ENCODE measurements around the gene CD8A. TPM values are rescaled to one million over a fixed set of nuclear protein-coding genes. Genes with fewer than 3 reads are reported as not detected.

Gene CD8A
- total RNA-seq, 2 experiments from 2014 or later, result 433 TPM

GRCh38 chr2:86818114-86818801 is 27.5 kb upstream of the CD8A start:
- ChIA-PET CTCF (interaction anchor here (0.9 to 1.3 kb wide), 5 partner anchors 7 to 55 kb away, joined by 3 to 4 read pairs (median 3); no protein-coding TSS in a partner anchor), POLR2A (no interaction called here)

GRCh38 chr2:86815611-86816010 is 24.9 kb upstream of the CD8A start:
- CTCF ChIA-PET, result interaction anchor here (0.7 to 1.0 kb wide), 2 partner anchors 8 to 29 kb away, joined by 3 read pairs; no protein-coding TSS in a partner anchor
- POLR2A ChIA-PET, result interaction anchor here (0.7 kb wide), 1 partner anchor 29 kb away, joined by 3 read pairs; no protein-coding TSS in a partner anchor

- POLR2A ChIA-PET, result interaction anchor here (1.3 to 4.9 kb wide), 5 partner anchors 15 to 24 kb away, joined by 5 to 65 read pairs (median 44); partner anchors contain the start of gene CD8A
- CTCF ChIA-PET, result interaction anchor here (1.4 to 5.1 kb wide), 6 partner anchors 9 to 49 kb away, joined by 3 to 58 read pairs (median 26); partner anchors contain the start of gene CD8A
These were observed 18.9 kb upstream of the CD8A start for GRCh38 chr2:86809481-86810121.

GRCh38 chr2:86808315-86809161 is 17.8 kb upstream of the CD8A start:
- POLR2A ChIA-PET, result interaction anchor here (0.9 to 4.9 kb wide), 7 partner anchors 11 to 45 kb away, joined by 3 to 65 read pairs (median 12); partner anchors contain the start of gene CD8A
- CTCF ChIA-PET, result interaction anchor here (0.6 to 5.1 kb wide), 16 partner anchors 10 to 53 kb away, joined by 3 to 58 read pairs (median 6); partner anchors contain the start of genes CD8A and CD8B

- ChIA-PET POLR2A (interaction anchor here (1.0 to 4.9 kb wide), 8 partner anchors 10 to 44 kb away, joined by 3 to 65 read pairs (median 10); partner anchors contain the start of gene CD8A), CTCF (interaction anchor here (0.6 to 5.1 kb wide), 18 partner anchors 8 to 1805 kb away, joined by 3 to 58 read pairs (median 4); partner anchors contain the start of genes CD8A and CD8B)
These were observed 17.0 kb upstream of the CD8A start for GRCh38 chr2:86807468-86808275.

- ChIA-PET POLR2A (interaction anchor here (1.0 to 4.9 kb wide), 7 partner anchors 9 to 44 kb away, joined by 3 to 65 read pairs (median 12); partner anchors contain the start of gene CD8A), CTCF (interaction anchor here (0.6 to 5.1 kb wide), 13 partner anchors 9 to 1805 kb away, joined by 3 to 58 read pairs (median 7); partner anchors contain the start of genes CD8A and CD8B)
These were observed 16.4 kb upstream of the CD8A start for GRCh38 chr2:86807133-86807467.

- POLR2A ChIA-PET, result interaction anchor here (1.3 to 4.9 kb wide), 8 partner anchors 11 to 23 kb away, joined by 3 to 65 read pairs (median 12); partner anchors contain the start of gene CD8A
These were observed 15.5 kb upstream of the CD8A start for GRCh38 chr2:86806059-86806857.

GRCh38 chr2:86800856-86801567 is 10.3 kb upstream of the CD8A start:
- ChIA-PET POLR2A (no interaction called here), CTCF (no interaction called here)

More at GRCh38 chr2:86806059-86806857, 15.5 kb upstream of the CD8A start:
- CTCF ChIA-PET, result interaction anchor here (0.8 to 5.1 kb wide), 10 partner anchors 8 to 43 kb away, joined by 3 to 58 read pairs (median 8); partner anchors contain the start of gene CD8A

- CTCF ChIA-PET, result interaction anchor here (6.3 kb wide), 1 partner anchor 14 kb away, joined by 43 read pairs; no protein-coding TSS in a partner anchor
These were observed 4.1 kb upstream of the CD8A start for GRCh38 chr2:86794861-86795260.

GRCh38 chr2:86793752-86794151 is 3.0 kb upstream of the CD8A start:
- ChIA-PET CTCF (interaction anchor here (6.3 kb wide), 1 partner anchor 15 kb away, joined by 43 read pairs; no protein-coding TSS in a partner anchor), POLR2A (interaction anchor here (1.5 to 5.1 kb wide), 2 partner anchors 9 to 14 kb away, joined by 4 to 58 read pairs; no protein-coding TSS in a partner anchor)

More at GRCh38 chr2:86794861-86795260, 4.1 kb upstream of the CD8A start:
- POLR2A ChIA-PET, result interaction anchor here (0.6 to 2.2 kb wide), 4 partner anchors 8 to 13 kb away, joined by 3 to 12 read pairs (median 6); no protein-coding TSS in a partner anchor

- CTCF ChIA-PET, result interaction anchor here (1.6 to 6.3 kb wide), 3 partner anchors 17 to 34 kb away, joined by 4 to 43 read pairs (median 5); no protein-coding TSS in a partner anchor
- POLR2A ChIA-PET, result interaction anchor here (0.6 to 5.1 kb wide), 7 partner anchors 13 to 1354 kb away, joined by 3 to 58 read pairs (median 7); no protein-coding TSS in a partner anchor
These were observed 860 bp upstream of the CD8A start for GRCh38 chr2:86791573-86791972.

- CTCF ChIA-PET, result interaction anchor here (0.8 to 6.3 kb wide), 4 partner anchors 15 to 35 kb away, joined by 3 to 43 read pairs (median 4); no protein-coding TSS in a partner anchor
- POLR2A ChIA-PET, result interaction anchor here (1.8 to 5.1 kb wide), 3 partner anchors 15 to 35 kb away, joined by 13 to 58 read pairs (median 13); no protein-coding TSS in a partner anchor
These were observed 508 bp downstream of the CD8A start for GRCh38 chr2:86790134-86790675.

- CTCF ChIA-PET, result interaction anchor here (0.8 to 1.6 kb wide), 2 partner anchors 15 to 18 kb away, joined by 3 to 4 read pairs; no protein-coding TSS in a partner anchor
- POLR2A ChIA-PET, result interaction anchor here (1.0 to 5.1 kb wide), 3 partner anchors 18 to 36 kb away, joined by 3 to 58 read pairs (median 13); no protein-coding TSS in a partner anchor
These were observed 1.0 kb downstream of the CD8A start for GRCh38 chr2:86789687-86790133.

- ChIA-PET CTCF (interaction anchor here (0.7 to 1.6 kb wide), 3 partner anchors 16 to 20 kb away, joined by 3 to 5 read pairs (median 4); no protein-coding TSS in a partner anchor), POLR2A (interaction anchor here (1.0 to 5.1 kb wide), 2 partner anchors 19 to 37 kb away, joined by 3 to 58 read pairs; no protein-coding TSS in a partner anchor)
These were observed 1.6 kb downstream of the CD8A start for GRCh38 chr2:86788881-86789686.

Measured in activated CD8-positive, alpha-beta memory T cell treated with anti-CD3 and anti-CD28 coated beads for 36 hours (primary cell).